ENCODE data around the gene CCDC59. TPM values are rescaled to one million over a fixed set of nuclear protein-coding genes. Genes with fewer than 3 reads are reported as not detected.

The CCDC59 gene
- polyA plus RNA-seq, 1 of the 3 experiments (the other 2 are of a cell fraction), result 28.0 TPM

DNA sequence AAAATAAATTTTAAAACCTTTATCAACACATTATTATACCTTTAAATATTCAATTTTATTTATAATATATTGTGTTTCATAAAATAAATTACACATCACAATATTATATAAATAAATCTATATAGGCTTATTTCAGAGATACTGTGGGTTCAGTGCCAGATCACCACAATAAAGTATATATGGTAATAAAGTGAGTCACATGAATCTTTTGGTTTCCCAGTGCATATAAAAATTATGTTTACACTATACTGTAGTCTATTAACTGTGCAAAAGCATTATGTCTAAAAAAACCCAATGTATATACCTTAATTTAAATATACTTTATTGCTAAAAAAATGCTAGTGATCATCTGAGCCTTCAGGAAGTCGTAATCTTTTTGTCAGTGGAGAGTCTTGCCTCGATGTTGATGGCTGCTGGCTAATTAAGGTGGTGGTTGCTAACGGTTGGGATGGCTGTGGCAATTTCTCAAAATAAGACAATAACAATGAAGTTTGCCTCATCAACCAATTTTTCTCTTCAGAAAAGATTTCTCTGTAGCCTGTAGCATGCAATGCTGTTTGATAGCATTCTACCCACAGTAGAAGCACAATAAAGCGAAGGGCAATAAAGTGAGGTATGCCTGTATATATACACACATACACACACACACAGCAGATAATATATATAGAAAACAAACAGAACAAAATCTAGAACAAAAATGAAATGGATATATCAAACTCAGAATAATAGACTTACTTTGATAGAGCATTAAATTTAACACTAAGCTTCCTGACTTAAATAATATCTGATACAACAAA lies 32.4 kb downstream of the CCDC59 start:
- H3K4me3 ChIP-seq (ENCODE audit: low read depth in 2 of 2, low read length in 1 of 2), result no peak overlapping the region
- no peaks in the 10 kb centered on the region for H3F3A ChIP-seq (replicated peaks; ENCODE audit: insufficient read depth)
- no peaks in the 10 kb centered on the region for H3K9me2 ChIP-seq
- no peak overlapping the region for H3K27ac ChIP-seq (ENCODE audit: low read depth in 2 of 2, low read length in 1 of 2)
- no peaks in the 10 kb centered on the region for H3K79me2 ChIP-seq (ENCODE audit: insufficient read depth)
- no peak overlapping the region for H3K4me2 ChIP-seq
- no peaks in the 10 kb centered on the region for H3K36me3 ChIP-seq (replicated peaks in 1 of 2; ENCODE audit: control insufficient read depth in 1 of 2, insufficient read depth in 2 of 2, low read length in 1 of 2)
- ChIA-PET POLR2A (no interaction called here), CTCF (interaction anchor here (0.6 to 1.2 kb wide), 3 partner anchors 23 to 987 kb away, joined by 3 read pairs; no protein-coding TSS in a partner anchor)
- no peak overlapping the region for H2AFZ ChIP-seq (ENCODE audit: low read depth)
- no peak overlapping the region for H3K9ac ChIP-seq
- TF ChIP-seq FOSL2 (IDR thresholded peaks at IDR 0.05; ENCODE audit: borderline replicate concordance, low read depth) (no peak), FOXJ3 (CRISPR knock-in tag; IDR thresholded peaks at IDR 0.05) (no peak), GABPA (IDR thresholded peaks at IDR 0.05; ENCODE audit: low read depth) (no peak), RXRA (IDR thresholded peaks at IDR 0.05; ENCODE audit: borderline replicate concordance, low read depth) (no peak), EZH2phosphoT487 (IDR thresholded peaks at IDR 0.05; ENCODE audit: borderline replicate concordance, low read depth) (no peak), TAF1 (IDR thresholded peaks at IDR 0.05; ENCODE audit: borderline replicate concordance, low read depth, low read length) (no peak), TEAD4 (IDR thresholded peaks at IDR 0.05; ENCODE audit: borderline replicate concordance, insufficient read depth) (no peak), CHD2 (IDR thresholded peaks at IDR 0.05; ENCODE audit: low read length, partially characterized antibody) (no peak), RCOR1 (IDR thresholded peaks at IDR 0.05; ENCODE audit: low read length) (no peak), JUND (IDR thresholded peaks at IDR 0.05) (no peak), NFIC (IDR thresholded peaks at IDR 0.05; ENCODE audit: borderline replicate concordance) (no peak), YY1 (IDR thresholded peaks at IDR 0.05; ENCODE audit: low read depth) (no peak)
- TF ChIP-seq, protein P1, sequence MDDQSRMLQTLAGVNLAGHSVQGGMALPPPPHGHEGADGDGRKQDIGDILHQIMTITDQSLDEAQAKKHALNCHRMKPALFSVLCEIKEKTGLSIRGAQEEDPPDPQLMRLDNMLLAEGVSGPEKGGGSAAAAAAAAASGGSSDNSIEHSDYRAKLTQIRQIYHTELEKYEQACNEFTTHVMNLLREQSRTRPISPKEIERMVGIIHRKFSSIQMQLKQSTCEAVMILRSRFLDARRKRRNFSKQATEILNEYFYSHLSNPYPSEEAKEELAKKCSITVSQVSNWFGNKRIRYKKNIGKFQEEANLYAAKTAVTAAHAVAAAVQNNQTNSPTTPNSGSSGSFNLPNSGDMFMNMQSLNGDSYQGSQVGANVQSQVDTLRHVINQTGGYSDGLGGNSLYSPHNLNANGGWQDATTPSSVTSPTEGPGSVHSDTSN (IDR thresholded peaks at IDR 0.05), result no peak
- TF ChIP-seq, protein P2, sequence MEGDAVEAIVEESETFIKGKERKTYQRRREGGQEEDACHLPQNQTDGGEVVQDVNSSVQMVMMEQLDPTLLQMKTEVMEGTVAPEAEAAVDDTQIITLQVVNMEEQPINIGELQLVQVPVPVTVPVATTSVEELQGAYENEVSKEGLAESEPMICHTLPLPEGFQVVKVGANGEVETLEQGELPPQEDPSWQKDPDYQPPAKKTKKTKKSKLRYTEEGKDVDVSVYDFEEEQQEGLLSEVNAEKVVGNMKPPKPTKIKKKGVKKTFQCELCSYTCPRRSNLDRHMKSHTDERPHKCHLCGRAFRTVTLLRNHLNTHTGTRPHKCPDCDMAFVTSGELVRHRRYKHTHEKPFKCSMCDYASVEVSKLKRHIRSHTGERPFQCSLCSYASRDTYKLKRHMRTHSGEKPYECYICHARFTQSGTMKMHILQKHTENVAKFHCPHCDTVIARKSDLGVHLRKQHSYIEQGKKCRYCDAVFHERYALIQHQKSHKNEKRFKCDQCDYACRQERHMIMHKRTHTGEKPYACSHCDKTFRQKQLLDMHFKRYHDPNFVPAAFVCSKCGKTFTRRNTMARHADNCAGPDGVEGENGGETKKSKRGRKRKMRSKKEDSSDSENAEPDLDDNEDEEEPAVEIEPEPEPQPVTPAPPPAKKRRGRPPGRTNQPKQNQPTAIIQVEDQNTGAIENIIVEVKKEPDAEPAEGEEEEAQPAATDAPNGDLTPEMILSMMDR (IDR thresholded peaks at IDR 0.05), result no peak
- TF ChIP-seq, protein P3, sequence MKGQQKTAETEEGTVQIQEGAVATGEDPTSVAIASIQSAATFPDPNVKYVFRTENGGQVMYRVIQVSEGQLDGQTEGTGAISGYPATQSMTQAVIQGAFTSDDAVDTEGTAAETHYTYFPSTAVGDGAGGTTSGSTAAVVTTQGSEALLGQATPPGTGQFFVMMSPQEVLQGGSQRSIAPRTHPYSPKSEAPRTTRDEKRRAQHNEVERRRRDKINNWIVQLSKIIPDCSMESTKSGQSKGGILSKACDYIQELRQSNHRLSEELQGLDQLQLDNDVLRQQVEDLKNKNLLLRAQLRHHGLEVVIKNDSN (IDR thresholded peaks at IDR 0.05; ENCODE audit: borderline replicate concordance, low read depth), result no peak
- TF ChIP-seq, protein P4, sequence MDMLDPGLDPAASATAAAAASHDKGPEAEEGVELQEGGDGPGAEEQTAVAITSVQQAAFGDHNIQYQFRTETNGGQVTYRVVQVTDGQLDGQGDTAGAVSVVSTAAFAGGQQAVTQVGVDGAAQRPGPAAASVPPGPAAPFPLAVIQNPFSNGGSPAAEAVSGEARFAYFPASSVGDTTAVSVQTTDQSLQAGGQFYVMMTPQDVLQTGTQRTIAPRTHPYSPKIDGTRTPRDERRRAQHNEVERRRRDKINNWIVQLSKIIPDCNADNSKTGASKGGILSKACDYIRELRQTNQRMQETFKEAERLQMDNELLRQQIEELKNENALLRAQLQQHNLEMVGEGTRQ (IDR thresholded peaks at IDR 0.05; ENCODE audit: borderline replicate concordance, low read depth, low read length), result no peak
- H3K4me1 ChIP-seq (ENCODE audit: control insufficient read depth in 1 of 2, insufficient read depth in 2 of 2, low read depth in 1 of 2, low read length in 1 of 2), result no peaks in the 10 kb centered on the region
- peaks cover 6% of the 10 kb centered on the region; the same call in 1 of the 2 replicates for H3K27me3 ChIP-seq (ENCODE audit: insufficient read depth)
- no peak for DNase-seq
- 24% methylated on average over 4 of the region's 4 CpGs for WGBS (ENCODE audit: low lambda C conversion rate)
- no peaks in the 10 kb centered on the region; the same call in 1 of the 2 replicates for H3K9me3 ChIP-seq
- H4K20me1 ChIP-seq (ENCODE audit: insufficient read depth), result no peaks in the 10 kb centered on the region
